Testis (tissue), 2 donors: ENCODE results near the gene TRAF7.

Experiments
- POLR2A ChIP-seq: fragments of 450-650 bp; IDR thresholded peaks from one replicate; pipeline ENCODE4 v1.6.1; 2017; ENCODE audit warnings: antibody characterized with exemption, mild to moderate bottlenecking, moderate library complexity
- TF ChIP-seq, protein P1 (sequence below), 3 experiments: fragments of 450-650 bp in 2 of 3; fragments of 200-600 bp in 1 of 3; sonication (generic) in 1 of 3; IDR thresholded peaks; one replicate each; pipeline ENCODE4 v1.5.1; 2016 to 2019; ENCODE audit warnings: antibody characterized with exemption in 3 of 3, mild to moderate bottlenecking in 2 of 3, moderate library complexity in 1 of 3

DNA sequence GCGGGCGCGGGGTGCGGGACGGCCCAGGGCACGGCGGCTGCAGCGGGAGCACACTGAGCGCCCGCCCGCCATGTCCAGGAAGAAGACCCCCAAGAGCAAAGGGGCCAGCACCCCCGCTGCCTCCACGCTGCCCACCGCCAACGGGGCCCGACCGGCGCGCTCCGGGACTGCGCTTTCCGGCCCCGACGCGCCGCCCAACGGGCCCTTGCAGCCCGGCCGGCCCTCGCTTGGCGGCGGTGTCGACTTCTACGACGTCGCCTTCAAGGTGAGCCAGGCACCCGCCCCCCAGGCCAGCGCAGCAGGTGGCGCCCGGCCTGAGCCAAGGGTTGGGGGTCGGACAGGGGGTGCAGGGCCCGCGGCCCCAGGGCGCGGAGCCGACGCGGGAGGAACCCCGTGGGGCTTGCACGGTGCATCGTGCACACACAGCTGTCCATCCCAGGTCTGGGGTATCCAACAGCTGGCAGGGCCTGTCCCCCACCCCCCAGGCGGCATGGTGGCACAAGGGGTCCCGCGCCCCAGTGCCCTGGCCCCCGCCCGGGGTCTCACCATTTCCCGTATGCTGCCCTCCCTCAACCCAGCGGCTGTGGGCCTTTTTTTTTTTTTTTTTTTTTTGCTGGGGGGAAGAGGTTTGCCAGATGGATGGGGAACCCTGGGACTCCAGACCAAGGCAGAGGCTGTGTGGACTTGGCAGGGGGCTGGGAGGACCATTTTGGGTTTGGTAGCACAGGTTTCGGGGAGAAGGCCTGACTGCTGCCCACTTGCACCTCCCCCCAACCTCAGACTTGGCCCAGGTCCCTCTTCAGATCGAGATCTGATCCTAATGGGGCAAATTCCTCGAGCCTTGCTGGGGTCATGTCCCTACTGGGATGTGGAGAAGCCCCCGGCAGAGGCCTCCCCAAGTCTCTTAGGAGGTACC, 6.6 kb upstream of the TRAF7 start:
- TF ChIP-seq, protein P1, sequence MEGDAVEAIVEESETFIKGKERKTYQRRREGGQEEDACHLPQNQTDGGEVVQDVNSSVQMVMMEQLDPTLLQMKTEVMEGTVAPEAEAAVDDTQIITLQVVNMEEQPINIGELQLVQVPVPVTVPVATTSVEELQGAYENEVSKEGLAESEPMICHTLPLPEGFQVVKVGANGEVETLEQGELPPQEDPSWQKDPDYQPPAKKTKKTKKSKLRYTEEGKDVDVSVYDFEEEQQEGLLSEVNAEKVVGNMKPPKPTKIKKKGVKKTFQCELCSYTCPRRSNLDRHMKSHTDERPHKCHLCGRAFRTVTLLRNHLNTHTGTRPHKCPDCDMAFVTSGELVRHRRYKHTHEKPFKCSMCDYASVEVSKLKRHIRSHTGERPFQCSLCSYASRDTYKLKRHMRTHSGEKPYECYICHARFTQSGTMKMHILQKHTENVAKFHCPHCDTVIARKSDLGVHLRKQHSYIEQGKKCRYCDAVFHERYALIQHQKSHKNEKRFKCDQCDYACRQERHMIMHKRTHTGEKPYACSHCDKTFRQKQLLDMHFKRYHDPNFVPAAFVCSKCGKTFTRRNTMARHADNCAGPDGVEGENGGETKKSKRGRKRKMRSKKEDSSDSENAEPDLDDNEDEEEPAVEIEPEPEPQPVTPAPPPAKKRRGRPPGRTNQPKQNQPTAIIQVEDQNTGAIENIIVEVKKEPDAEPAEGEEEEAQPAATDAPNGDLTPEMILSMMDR (IDR thresholded peaks at IDR 0.05), result no peak
- TF ChIP-seq POLR2A, result no peak
